ENCODE measurements around the gene BABAM2. TPM values are rescaled to one million over a fixed set of nuclear protein-coding genes. Genes with fewer than 3 reads are reported as not detected.

Gene BABAM2
- total RNA-seq, 1 donor from 2014 or later, result 37.1 TPM

DNA sequence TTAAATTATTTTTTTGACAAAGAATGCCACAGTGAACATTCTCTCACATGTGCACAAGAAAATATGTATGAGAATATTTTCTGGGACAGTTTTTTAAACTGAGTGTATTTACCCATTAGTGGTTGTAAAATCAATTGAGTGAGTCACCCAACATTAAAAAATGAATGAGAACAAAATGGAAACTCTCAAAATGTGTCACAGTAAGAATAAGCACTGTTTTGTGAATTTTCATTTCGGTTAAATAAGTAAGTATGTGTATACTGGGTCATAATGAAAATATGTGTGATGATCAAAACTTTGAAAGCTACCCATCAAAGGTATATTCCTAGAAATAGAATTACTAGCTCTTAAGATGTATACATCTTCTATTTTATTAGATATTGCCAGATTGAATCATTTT is 11.6 kb downstream of the BABAM2 start:
- no peak overlapping the region for H3K27ac Mint-ChIP-seq
- no peaks in the 10 kb centered on the region for H3K4me1 Mint-ChIP-seq (ENCODE audit: low read depth)
- H3K27me3 Mint-ChIP-seq, result no peaks in the 10 kb centered on the region
- TF ChIP-seq, protein P1, sequence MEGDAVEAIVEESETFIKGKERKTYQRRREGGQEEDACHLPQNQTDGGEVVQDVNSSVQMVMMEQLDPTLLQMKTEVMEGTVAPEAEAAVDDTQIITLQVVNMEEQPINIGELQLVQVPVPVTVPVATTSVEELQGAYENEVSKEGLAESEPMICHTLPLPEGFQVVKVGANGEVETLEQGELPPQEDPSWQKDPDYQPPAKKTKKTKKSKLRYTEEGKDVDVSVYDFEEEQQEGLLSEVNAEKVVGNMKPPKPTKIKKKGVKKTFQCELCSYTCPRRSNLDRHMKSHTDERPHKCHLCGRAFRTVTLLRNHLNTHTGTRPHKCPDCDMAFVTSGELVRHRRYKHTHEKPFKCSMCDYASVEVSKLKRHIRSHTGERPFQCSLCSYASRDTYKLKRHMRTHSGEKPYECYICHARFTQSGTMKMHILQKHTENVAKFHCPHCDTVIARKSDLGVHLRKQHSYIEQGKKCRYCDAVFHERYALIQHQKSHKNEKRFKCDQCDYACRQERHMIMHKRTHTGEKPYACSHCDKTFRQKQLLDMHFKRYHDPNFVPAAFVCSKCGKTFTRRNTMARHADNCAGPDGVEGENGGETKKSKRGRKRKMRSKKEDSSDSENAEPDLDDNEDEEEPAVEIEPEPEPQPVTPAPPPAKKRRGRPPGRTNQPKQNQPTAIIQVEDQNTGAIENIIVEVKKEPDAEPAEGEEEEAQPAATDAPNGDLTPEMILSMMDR (IDR thresholded peaks at IDR 0.05; ENCODE audit: unreplicated experiment), result no peak
- DNase-seq (ENCODE audit: low spot score, unreplicated experiment), result no peak
- H3K36me3 Mint-ChIP-seq (ENCODE audit: insufficient read depth), result peaks cover 10% of the 10 kb centered on the region
- no peaks in the 10 kb centered on the region for H3K9me3 Mint-ChIP-seq (ENCODE audit: low read depth)
- no peak overlapping the region for H3K4me3 Mint-ChIP-seq (ENCODE audit: low read depth)

DNA sequence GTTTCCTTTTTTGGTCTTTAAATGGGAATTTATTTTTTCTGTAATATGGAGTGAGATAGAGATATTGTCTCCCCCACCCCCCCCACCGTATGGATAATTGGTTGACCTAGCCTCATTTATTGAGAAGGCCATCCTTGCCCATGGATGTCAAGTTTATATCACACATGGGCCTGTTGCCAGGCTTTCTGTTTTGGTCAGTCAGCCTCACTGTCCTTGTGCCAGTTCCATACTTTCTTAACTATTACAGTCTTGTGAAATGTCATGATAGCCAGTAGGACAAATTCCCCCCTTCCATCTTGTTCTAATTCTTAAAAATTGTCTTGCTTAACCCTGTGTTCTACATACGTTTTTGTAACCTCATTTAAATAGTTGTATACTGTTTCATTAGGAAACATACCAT is 12.5 kb downstream of the BABAM2 start:
- Mint-ChIP-seq H3K36me3 (ENCODE audit: insufficient read depth) (peaks cover 9% of the 10 kb centered on the region), H3K4me1 (ENCODE audit: low read depth) (no peaks in the 10 kb centered on the region), H3K9me3 (ENCODE audit: low read depth) (no peaks in the 10 kb centered on the region), H3K4me3 (ENCODE audit: low read depth) (no peak overlapping the region), H3K27ac (no peak overlapping the region), H3K27me3 (no peaks in the 10 kb centered on the region)
- no peak for DNase-seq (ENCODE audit: low spot score, unreplicated experiment)
- TF ChIP-seq, protein P1 (IDR thresholded peaks at IDR 0.05; ENCODE audit: unreplicated experiment), result no peak

DNA sequence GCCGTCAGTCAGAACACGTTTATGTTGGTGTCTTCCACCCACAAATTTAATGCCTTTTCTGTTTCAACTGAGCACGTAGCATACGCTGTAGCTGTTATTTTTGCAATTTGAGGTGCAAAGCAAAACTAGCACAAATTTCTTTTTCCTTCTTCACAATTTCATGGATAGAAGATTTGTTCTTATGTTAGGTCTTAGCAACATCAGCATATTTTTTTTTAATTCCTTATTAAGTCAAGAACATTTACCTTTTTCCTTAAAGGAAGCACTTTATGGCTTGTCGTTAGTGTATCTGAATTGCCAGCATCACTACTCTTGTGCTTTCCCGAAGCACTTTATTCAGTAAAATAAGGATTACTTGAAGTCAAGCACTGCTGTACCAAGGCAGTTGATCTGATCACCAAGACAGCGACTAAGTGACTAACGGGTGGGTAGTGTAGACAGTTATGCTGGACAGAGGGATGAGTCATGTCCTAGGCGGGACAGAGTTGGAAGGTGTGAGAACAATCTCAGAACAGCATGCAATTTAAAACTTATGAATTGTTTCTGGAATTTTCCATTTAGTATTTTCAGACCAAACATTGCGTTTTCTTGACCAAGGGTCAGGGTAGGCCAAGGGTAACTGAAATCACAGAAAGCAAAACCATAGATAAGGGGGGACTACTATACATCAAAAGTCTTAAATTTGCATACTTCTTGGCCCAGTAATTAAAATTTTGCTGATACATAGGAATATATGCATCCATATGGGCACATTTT is 13.3 kb downstream of the BABAM2 start:
- Mint-ChIP-seq H3K4me3 (ENCODE audit: low read depth) (no peak overlapping the region), H3K36me3 (ENCODE audit: insufficient read depth) (peaks cover 4% of the 10 kb centered on the region), H3K4me1 (ENCODE audit: low read depth) (no peaks in the 10 kb centered on the region), H3K27me3 (no peaks in the 10 kb centered on the region), H3K27ac (no peak overlapping the region), H3K9me3 (ENCODE audit: low read depth) (no peaks in the 10 kb centered on the region)
- TF ChIP-seq, protein P1 (IDR thresholded peaks at IDR 0.05; ENCODE audit: unreplicated experiment), result no peak
- DNase-seq (ENCODE audit: low spot score, unreplicated experiment), result no peak

DNA sequence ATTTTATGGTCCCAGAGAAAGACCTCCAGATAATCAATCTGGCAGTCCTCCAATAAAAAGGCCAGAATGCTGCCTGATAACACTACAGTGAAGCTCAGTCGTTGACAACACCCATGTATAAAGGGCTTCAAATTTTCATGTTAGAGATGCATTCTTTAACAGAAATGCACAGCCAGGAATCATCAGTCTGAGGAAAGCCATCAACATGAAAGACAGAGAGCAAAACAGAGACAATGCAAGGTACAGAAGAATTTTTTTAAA is 13.8 kb downstream of the BABAM2 start:
- H3K4me1 Mint-ChIP-seq (ENCODE audit: low read depth), result no peaks in the 10 kb centered on the region

DNA sequence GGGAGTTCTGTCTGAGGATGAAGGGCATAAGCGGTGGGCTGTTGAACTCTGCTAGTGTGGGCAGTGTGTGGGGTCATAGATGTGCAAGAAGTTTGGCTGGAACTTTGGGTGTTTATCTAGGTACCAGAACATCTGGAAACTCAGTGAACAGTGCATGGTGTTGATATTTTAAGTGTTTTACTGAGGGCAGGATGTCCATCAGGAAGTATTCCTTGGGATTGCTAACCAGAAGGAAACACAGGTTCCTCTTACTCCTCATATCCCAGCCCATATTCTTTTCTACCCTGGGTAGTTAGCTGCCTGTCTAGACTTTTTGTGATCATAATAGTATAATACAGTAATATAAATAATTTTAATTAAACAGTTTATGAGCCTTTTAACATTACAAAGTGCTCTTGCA is 15.5 kb downstream of the BABAM2 start:
- H3K4me1 Mint-ChIP-seq (ENCODE audit: low read depth), result no peaks in the 10 kb centered on the region
- H3K4me3 Mint-ChIP-seq (ENCODE audit: low read depth), result no peak overlapping the region
- DNase-seq (ENCODE audit: low spot score, unreplicated experiment), result no peak
- H3K36me3 Mint-ChIP-seq (ENCODE audit: insufficient read depth), result peaks cover 2% of the 10 kb centered on the region
- H3K27ac Mint-ChIP-seq, result no peak overlapping the region
- TF ChIP-seq, protein P1 (IDR thresholded peaks at IDR 0.05; ENCODE audit: unreplicated experiment), result no peak
- no peaks in the 10 kb centered on the region for H3K27me3 Mint-ChIP-seq
- no peaks in the 10 kb centered on the region for H3K9me3 Mint-ChIP-seq (ENCODE audit: low read depth)

More for the DNA sequence above, 13.8 kb downstream of the BABAM2 start:
- H3K9me3 Mint-ChIP-seq (ENCODE audit: low read depth), result no peaks in the 10 kb centered on the region
- no peaks in the 10 kb centered on the region for H3K27me3 Mint-ChIP-seq
- H3K36me3 Mint-ChIP-seq (ENCODE audit: insufficient read depth), result peaks cover 4% of the 10 kb centered on the region
- H3K4me3 Mint-ChIP-seq (ENCODE audit: low read depth), result no peak overlapping the region
- H3K27ac Mint-ChIP-seq, result no peak overlapping the region
- TF ChIP-seq, protein P1 (IDR thresholded peaks at IDR 0.05; ENCODE audit: unreplicated experiment), result no peak
- DNase-seq (ENCODE audit: low spot score, unreplicated experiment), result no peak

Data from progenitor cell of endocrine pancreas (in vitro differentiated cells).